ENCODE measurements around the gene AKAP4.

DNA sequence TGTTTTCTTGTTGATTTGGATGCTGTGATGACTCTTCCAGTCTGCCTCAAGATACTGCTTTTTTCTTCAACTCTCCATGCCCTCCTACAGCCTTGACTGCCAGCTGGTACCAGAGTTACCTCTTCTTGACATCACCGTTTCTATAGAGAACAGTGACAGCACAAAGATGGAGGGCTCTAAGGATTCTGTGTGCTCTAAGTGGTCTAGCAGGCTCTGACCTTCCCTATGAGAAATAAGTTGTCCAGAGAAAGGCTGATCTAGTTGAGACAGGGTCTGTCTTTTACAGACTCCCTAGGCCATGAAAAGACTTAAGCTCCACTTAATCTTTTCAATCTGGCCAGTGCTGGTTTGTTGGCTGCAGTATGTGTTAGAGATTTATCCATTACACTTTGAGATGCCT lies at the start of gene AKAP4:
- TF ChIP-seq POLR2A (IDR thresholded peaks at IDR 0.05; ENCODE audit: low read depth, low read length) (no peak), POLR2AphosphoS5 (IDR thresholded peaks at IDR 0.05; ENCODE audit: low read depth, low read length) (no peak), TAF1 (IDR thresholded peaks at IDR 0.05; ENCODE audit: borderline replicate concordance, low read depth, low read length) (no peak)
